HG02938 (cell line): ENCODE results near the gene AHCTF1.

Source experiments
- ATAC-seq: cut with Tn5 transposase; IDR thresholded peaks from one replicate; pipeline ENCODE4 v1.9.1; 2021; ENCODE audit warnings: mild to moderate bottlenecking, moderate library complexity; ENCODE audit not compliant: unreplicated experiment

The AHCTF1 gene

GRCh38 chr1:246931549-246932365, at the start of gene AHCTF1:
TSS of gene AHCTF1 (minus strand) at chr1:246931948. CDS start at chr1:246918370, 13,578 bp downstream.
- peak; percentile 88 for ATAC-seq

GRCh38 chr1:246978785-246979184, 47.0 kb upstream of the AHCTF1 start:
- no peak for ATAC-seq

- ATAC-seq, result no peak
Measured at GRCh38 chr1:246978281-246978680, 46.5 kb upstream of the AHCTF1 start.

GRCh38 chr1:246971969-246972368, 40.2 kb upstream of the AHCTF1 start:
- ATAC-seq, result no peak

GRCh38 chr1:246971090-246971721, 39.5 kb upstream of the AHCTF1 start:
- ATAC-seq, result no peak

GRCh38 chr1:246969621-246970020, 37.9 kb upstream of the AHCTF1 start:
- ATAC-seq, result no peak

GRCh38 chr1:246966502-246966901, 34.8 kb upstream of the AHCTF1 start:
- no peak for ATAC-seq

- ATAC-seq, result no peak
Measured at GRCh38 chr1:246959944-246960693, 28.4 kb upstream of the AHCTF1 start.

GRCh38 chr1:246954126-246954525, 22.4 kb upstream of the AHCTF1 start:
- no peak for ATAC-seq

- ATAC-seq, result no peak
Measured at GRCh38 chr1:246951413-246951812, 19.7 kb upstream of the AHCTF1 start.

GRCh38 chr1:246949956-246950355, 18.2 kb upstream of the AHCTF1 start:
- no peak for ATAC-seq

- ATAC-seq, result no peak
Measured at GRCh38 chr1:246947255-246947654, 15.5 kb upstream of the AHCTF1 start.

GRCh38 chr1:246946366-246946765, 14.6 kb upstream of the AHCTF1 start:
- ATAC-seq, result no peak

- ATAC-seq, result no peak
Measured at GRCh38 chr1:246934765-246935164, 3.0 kb upstream of the AHCTF1 start.

- no peak for ATAC-seq
Measured at GRCh38 chr1:246933893-246934292, 2.1 kb upstream of the AHCTF1 start.

- no peak for ATAC-seq
Measured at GRCh38 chr1:246932366-246932700, 585 bp upstream of the AHCTF1 start.

GRCh38 chr1:246930830-246931548, 759 bp downstream of the AHCTF1 start:
- peak; percentile 32 for ATAC-seq

- ATAC-seq, result no peak
Measured at GRCh38 chr1:246925997-246926626, 5.6 kb downstream of the AHCTF1 start.

GRCh38 chr1:246923900-246924299, 7.8 kb downstream of the AHCTF1 start:
- no peak for ATAC-seq

- ATAC-seq, result no peak
Measured at GRCh38 chr1:246923482-246923881, 8.3 kb downstream of the AHCTF1 start.

- ATAC-seq, result no peak
Measured at GRCh38 chr1:246921481-246921880, 10.3 kb downstream of the AHCTF1 start.
